NB4 (cell line): ENCODE data around the gene ATP5PF.

Experiments
- DNase-seq: peaks from one replicate; pipeline ENCODE4 v3.0.0; 2010; ENCODE audit warnings: low read depth
- H3K4me3 ChIP-seq: one replicate; pipeline ENCODE4 v1.5.1; 2011; ENCODE audit warnings: mild to moderate bottlenecking, low read depth, low read length, moderate library complexity
- CTCF ChIP-seq: IDR thresholded peaks from one replicate; pipeline ENCODE4 v1.5.1; 2012; ENCODE audit warnings: low read depth, low read length
- MAX ChIP-seq: IDR thresholded peaks from 2 replicates; pipeline ENCODE4 v1.6.1; 2011; ENCODE audit warnings: low read depth, low read length
- MYC ChIP-seq: IDR thresholded peaks from 2 replicates; pipeline ENCODE4 v1.6.1; 2011; ENCODE audit warnings: low read depth, low read length
- POLR2A ChIP-seq: IDR thresholded peaks from 2 replicates; pipeline ENCODE4 v1.6.1; 2011; ENCODE audit warnings: mild to moderate bottlenecking; ENCODE audit not compliant: insufficient read length; ENCODE audit errors: extremely low read depth

Gene ATP5PF

DNA sequence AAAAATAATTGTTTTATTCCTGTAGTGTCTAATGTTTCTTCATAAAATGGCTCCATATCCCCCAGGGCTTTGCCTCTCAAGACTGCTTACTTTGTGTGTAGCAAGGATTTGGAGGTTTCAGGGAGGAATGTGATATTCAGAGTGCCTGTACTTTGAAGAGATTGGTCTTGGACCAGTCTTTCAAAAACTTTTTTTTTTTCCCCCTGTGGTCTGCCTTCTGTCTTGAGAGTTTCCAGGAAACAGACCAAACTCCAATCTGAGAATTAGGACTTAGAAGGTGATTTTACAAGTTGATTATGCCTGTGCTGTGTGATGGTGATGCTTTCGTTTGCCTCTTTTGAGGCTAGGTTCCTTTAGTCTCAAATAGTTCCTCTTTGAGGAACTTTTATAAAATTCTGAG is 26.0 kb upstream of the ATP5PF start:
- no peak for TF ChIP-seq CTCF
- no peak overlapping the region for H3K4me3 ChIP-seq

DNA sequence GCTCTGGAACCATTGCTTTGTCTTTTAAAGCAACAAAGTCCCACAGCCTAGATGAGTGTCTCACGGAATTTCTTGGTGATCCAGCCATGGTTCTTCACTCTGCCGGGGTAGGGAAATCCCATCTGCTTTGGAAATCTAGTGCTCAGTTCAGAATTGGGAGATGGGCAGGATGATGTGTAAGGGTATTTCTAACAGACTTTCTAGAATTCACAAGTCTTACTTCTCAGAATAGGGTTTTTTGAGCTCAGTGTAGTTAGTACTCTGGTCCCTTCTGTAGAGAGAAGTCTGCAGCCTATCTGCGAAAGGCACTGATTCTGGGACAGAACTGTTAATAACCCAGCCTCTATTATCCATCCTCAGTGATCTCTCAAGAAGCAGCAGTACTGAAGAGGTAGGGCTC is 25.4 kb upstream of the ATP5PF start:
- H3K4me3 ChIP-seq = no peak overlapping the region
- no peak for DNase-seq
- no peak for TF ChIP-seq POLR2A
- TF ChIP-seq MYC = no peak
- no peak for TF ChIP-seq MAX
- TF ChIP-seq CTCF = no peak

More for the DNA sequence above, 26.0 kb upstream of the ATP5PF start:
- DNase-seq = no peak

DNA sequence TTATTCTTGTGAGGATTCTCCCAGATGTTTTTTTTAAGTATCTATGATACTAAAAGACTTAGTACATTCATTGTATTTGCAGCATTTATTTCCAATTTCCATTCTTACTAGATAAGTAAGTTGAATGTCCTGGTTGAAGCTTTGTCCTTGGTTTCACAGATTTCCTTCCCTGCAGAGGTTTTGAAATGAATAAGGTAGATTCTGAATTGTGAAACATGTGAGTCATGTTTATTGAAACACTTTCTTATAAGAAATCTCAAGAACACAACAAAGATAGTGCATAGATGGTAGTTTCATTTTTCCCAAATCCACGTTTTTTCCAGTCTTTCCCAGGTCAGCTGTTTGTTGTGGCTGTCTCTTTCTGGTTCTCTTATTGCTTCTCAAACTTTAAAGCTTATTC is 24.9 kb upstream of the ATP5PF start:
- TF ChIP-seq POLR2A = no peak
- TF ChIP-seq MYC = no peak
- no peak for TF ChIP-seq MAX
- TF ChIP-seq CTCF = no peak
- H3K4me3 ChIP-seq = no peak overlapping the region
- DNase-seq = no peak

GRCh38 chr21:25757531-25757930 is 22.8 kb upstream of the ATP5PF start:
- no peak overlapping the region for H3K4me3 ChIP-seq
- TF ChIP-seq CTCF (no peak), POLR2A (no peak), MYC (no peak), MAX (no peak)
- DNase-seq = no peak

GRCh38 chr21:25756190-25756932 is 21.7 kb upstream of the ATP5PF start:
- DNase-seq = no peak
- H3K4me3 ChIP-seq = no peak overlapping the region
- TF ChIP-seq MYC (no peak), POLR2A (no peak), MAX (no peak), CTCF (no peak)

- no peak overlapping the region for H3K4me3 ChIP-seq
- no peak for DNase-seq
- no peak for TF ChIP-seq CTCF
- no peak for TF ChIP-seq MAX
- TF ChIP-seq MYC = no peak
- TF ChIP-seq POLR2A = no peak
Measured at GRCh38 chr21:25752416-25752815, 17.7 kb upstream of the ATP5PF start.
